Loucy (cell line): Measurements from ENCODE around the gene HNF1B.

ENCODE experiments used
- H2AFZ ChIP-seq: fragments of 200-600 bp; sonication (generic); 2 replicates; pipeline ENCODE4 v1.6.0; 2016; ENCODE audit warnings: antibody characterized with exemption, mild to moderate bottlenecking, low read length, moderate library complexity
- H3F3A ChIP-seq: fragments of 200-600 bp; 2 replicates; pipeline ENCODE4 v1.6.0; 2016; ENCODE audit warnings: antibody characterized with exemption, low read depth, mild to moderate bottlenecking
- H3K27me3 ChIP-seq: fragments of 200-600 bp; sonication (generic); 2 replicates; pipeline ENCODE4 v1.6.1; 2014; ENCODE audit warnings: low read length, mild to moderate bottlenecking; ENCODE audit not compliant: insufficient read depth, poor library complexity, severe bottlenecking
- H3K36me3 ChIP-seq: fragments of 200-600 bp; sonication (generic); 2 replicates; pipeline ENCODE4 v1.6.1; 2016; ENCODE audit warnings: low read length; ENCODE audit not compliant: insufficient read depth
- H3K4me1 ChIP-seq: fragments of 200-600 bp; sonication (generic); 2 replicates; pipeline ENCODE4 v1.5.1; 2014; ENCODE audit warnings: low read length, mild to moderate bottlenecking; ENCODE audit not compliant: insufficient read depth, poor library complexity, severe bottlenecking
- H3K4me2 ChIP-seq: fragments of 200-600 bp; sonication (generic); 2 replicates; pipeline ENCODE4 v1.6.0; 2014; ENCODE audit warnings: antibody characterized with exemption, low read length, low read depth, mild to moderate bottlenecking; ENCODE audit not compliant: poor library complexity, severe bottlenecking
- H3K4me3 ChIP-seq: fragments of 200-600 bp; sonication (generic); 2 replicates; pipeline ENCODE4 v1.5.1; 2014; ENCODE audit warnings: low read length, mild to moderate bottlenecking, mixed read lengths; ENCODE audit not compliant: poor library complexity, severe bottlenecking
- H3K79me2 ChIP-seq: fragments of 200-600 bp; sonication (generic); 2 replicates; pipeline ENCODE4 v1.6.1; 2014; ENCODE audit warnings: low read length; ENCODE audit not compliant: insufficient read depth
- H3K9ac ChIP-seq: fragments of 200-600 bp; sonication (generic); 2 replicates; pipeline ENCODE4 v1.6.0; 2014; ENCODE audit warnings: mild to moderate bottlenecking, low read depth, low read length, moderate library complexity; ENCODE audit not compliant: poor library complexity, severe bottlenecking
- H3K9me2 ChIP-seq: fragments of 200-600 bp; sonication (generic); replicated peaks from 2 replicates; pipeline ENCODE4 v1.6.1; 2016; ENCODE audit warnings: low read depth, low read length, mixed read lengths
- H3K9me3 ChIP-seq: fragments of 200-600 bp; sonication (generic); 2 replicates; pipeline ENCODE4 v1.6.1; 2014; ENCODE audit warnings: mild to moderate bottlenecking, antibody characterized with exemption, low read length, low read depth; ENCODE audit not compliant: insufficient read depth
- H4K20me1 ChIP-seq: fragments of 200-600 bp; sonication (generic); 2 replicates; pipeline ENCODE4 v1.6.0; 2014; ENCODE audit warnings: antibody characterized with exemption, low read length, mild to moderate bottlenecking; ENCODE audit not compliant: insufficient read depth, poor library complexity, severe bottlenecking
- EZH2phosphoT487 ChIP-seq: fragments of 200-600 bp; IDR thresholded peaks from 2 replicates; pipeline ENCODE4 v1.6.1; 2018; ENCODE audit warnings: antibody characterized with exemption, mild to moderate bottlenecking, moderate library complexity, borderline replicate concordance
- TF ChIP-seq, protein P1 (sequence below): fragments of 200-600 bp; sonication (generic); conservative IDR thresholded peaks from 2 replicates; pipeline ENCODE4 v1.5.1; 2014; ENCODE audit warnings: mild to moderate bottlenecking, antibody characterized with exemption, low read length

HNF1B gene

DNA sequence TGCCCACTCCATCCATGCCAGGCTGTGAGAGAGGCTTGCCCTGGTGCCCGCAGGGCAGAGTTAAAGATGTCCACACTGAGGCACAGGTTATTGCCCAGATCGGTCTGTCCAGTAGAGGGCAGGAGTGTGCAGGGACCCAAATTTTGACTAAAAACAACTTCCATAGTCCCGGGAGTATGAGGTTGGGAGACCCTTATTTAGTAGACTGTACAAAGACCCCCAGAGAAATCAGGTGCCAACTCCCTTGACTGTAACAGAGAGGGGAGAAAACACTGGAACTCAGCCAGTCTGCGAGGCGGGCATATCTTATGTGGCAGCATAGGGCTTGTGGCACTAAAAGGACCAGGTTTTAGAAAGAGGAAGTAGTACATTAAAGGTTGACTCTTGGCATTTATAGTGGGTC is 43.4 kb downstream of the HNF1B start:
- H3K4me2 ChIP-seq = peak overlapping the region; percentile 67
- TF ChIP-seq, protein P1, sequence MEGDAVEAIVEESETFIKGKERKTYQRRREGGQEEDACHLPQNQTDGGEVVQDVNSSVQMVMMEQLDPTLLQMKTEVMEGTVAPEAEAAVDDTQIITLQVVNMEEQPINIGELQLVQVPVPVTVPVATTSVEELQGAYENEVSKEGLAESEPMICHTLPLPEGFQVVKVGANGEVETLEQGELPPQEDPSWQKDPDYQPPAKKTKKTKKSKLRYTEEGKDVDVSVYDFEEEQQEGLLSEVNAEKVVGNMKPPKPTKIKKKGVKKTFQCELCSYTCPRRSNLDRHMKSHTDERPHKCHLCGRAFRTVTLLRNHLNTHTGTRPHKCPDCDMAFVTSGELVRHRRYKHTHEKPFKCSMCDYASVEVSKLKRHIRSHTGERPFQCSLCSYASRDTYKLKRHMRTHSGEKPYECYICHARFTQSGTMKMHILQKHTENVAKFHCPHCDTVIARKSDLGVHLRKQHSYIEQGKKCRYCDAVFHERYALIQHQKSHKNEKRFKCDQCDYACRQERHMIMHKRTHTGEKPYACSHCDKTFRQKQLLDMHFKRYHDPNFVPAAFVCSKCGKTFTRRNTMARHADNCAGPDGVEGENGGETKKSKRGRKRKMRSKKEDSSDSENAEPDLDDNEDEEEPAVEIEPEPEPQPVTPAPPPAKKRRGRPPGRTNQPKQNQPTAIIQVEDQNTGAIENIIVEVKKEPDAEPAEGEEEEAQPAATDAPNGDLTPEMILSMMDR = peak; percentile 96
- TF ChIP-seq EZH2phosphoT487 = no peak

DNA sequence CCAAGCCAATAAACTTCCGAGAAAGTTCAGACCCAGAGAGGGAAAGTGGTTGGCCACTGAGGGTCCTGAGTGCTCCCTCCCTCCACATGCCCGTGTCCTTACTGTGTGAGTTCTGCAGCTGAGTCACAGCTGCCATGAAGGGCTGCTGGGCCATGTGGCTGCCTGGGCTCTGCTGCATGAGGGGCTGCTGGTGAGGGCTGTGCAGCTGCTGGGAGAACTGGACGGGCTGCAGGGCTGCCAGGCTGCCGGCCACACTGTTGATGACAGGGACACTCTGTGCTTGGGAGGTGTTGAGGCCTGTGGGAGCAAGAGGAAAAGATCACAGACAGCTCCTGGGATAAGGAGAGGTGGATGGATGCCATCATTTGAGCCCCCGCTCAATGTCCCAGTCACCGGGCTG is 44.0 kb downstream of the HNF1B start:
- no peak for TF ChIP-seq EZH2phosphoT487
- TF ChIP-seq, protein P1 = no peak
- Histone ChIP-seq H3K27me3 (no peaks in the 10 kb centered on the region), H3K4me2 (no peak overlapping the region), H3K36me3 (no peaks in the 10 kb centered on the region), H3K4me3 (no peak overlapping the region), H3K9me2 (no peaks in the 10 kb centered on the region), H2AFZ (no peak overlapping the region), H3K79me2 (no peaks in the 10 kb centered on the region), H3K9ac (no peak overlapping the region), H4K20me1 (no peaks in the 10 kb centered on the region), H3K9me3 (no peaks in the 10 kb centered on the region), H3K4me1 (peaks cover 10% of the 10 kb centered on the region), H3F3A (no peaks in the 10 kb centered on the region)

More for the DNA sequence above, 43.4 kb downstream of the HNF1B start:
- Histone ChIP-seq H3K36me3 (no peaks in the 10 kb centered on the region), H3K79me2 (no peaks in the 10 kb centered on the region), H4K20me1 (no peaks in the 10 kb centered on the region), H3K9me3 (no peaks in the 10 kb centered on the region), H3K4me3 (peak overlapping the region; percentile 54), H3K9me2 (no peaks in the 10 kb centered on the region), H3K27me3 (no peaks in the 10 kb centered on the region), H3F3A (no peaks in the 10 kb centered on the region), H3K9ac (peak overlapping the region; percentile 48), H3K4me1 (peaks cover 9% of the 10 kb centered on the region), H2AFZ (peak overlapping the region; percentile 89)

DNA sequence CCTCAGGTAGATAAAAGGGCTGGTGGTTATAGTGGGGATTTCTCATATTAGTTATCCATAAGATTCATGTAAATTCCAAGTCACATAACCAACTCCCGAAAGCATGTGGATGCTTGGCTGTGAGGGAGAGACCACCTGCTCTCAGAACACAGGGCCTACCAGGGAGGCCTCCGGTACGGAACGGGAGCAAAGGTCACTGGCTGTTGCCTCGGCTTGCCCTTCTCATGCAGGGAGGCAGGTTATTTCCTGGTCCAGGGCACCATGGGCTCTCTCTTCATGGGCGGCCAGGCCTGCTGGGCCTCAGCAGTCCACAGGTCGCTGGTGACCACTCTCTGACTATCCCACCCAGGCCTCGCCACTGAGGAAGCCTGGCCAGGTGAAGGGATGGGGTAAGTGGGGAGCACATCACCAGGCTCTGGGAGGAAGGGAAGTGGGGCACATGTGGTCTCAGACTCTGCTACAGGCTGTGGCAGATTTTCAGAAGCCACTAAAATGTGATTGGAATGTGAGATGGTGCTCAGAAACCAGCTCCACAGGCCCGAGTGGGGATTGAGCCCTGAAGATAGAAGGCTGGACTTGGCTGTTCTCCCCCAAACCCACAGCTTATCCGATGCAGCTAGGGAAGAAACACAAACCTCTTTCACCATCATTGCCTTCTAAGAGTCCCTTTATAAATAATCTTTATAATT is 45.4 kb downstream of the HNF1B start:
- Histone ChIP-seq H3K36me3 (no peaks in the 10 kb centered on the region), H3K9me2 (no peaks in the 10 kb centered on the region), H3K4me1 (peaks cover 10% of the 10 kb centered on the region), H3K9ac (no peak overlapping the region), H3K27me3 (no peaks in the 10 kb centered on the region), H3K79me2 (no peaks in the 10 kb centered on the region), H3F3A (no peaks in the 10 kb centered on the region), H3K9me3 (no peaks in the 10 kb centered on the region), H4K20me1 (no peaks in the 10 kb centered on the region), H2AFZ (no peak overlapping the region), H3K4me3 (no peak overlapping the region), H3K4me2 (no peak overlapping the region)
- TF ChIP-seq, protein P1 = no peak
- no peak for TF ChIP-seq EZH2phosphoT487
